Activated CD4-positive, alpha-beta T cell treated with anti-CD3 and anti-CD28 coated beads for 24 hours (primary cell): ENCODE data around the gene FNDC11.
"Not testable (repeated sequence)": the region's sequence is repeated elsewhere in the genome, so short reads cannot be mapped to it uniquely, and the experiment has no call there.

Source experiments
- DNase-seq, 2 donors: peaks; one replicate each; pipeline ENCODE4 v3.0.0-alpha.2; 2020; ENCODE audit warnings: low read depth in 2 of 2

The FNDC11 gene

DNA sequence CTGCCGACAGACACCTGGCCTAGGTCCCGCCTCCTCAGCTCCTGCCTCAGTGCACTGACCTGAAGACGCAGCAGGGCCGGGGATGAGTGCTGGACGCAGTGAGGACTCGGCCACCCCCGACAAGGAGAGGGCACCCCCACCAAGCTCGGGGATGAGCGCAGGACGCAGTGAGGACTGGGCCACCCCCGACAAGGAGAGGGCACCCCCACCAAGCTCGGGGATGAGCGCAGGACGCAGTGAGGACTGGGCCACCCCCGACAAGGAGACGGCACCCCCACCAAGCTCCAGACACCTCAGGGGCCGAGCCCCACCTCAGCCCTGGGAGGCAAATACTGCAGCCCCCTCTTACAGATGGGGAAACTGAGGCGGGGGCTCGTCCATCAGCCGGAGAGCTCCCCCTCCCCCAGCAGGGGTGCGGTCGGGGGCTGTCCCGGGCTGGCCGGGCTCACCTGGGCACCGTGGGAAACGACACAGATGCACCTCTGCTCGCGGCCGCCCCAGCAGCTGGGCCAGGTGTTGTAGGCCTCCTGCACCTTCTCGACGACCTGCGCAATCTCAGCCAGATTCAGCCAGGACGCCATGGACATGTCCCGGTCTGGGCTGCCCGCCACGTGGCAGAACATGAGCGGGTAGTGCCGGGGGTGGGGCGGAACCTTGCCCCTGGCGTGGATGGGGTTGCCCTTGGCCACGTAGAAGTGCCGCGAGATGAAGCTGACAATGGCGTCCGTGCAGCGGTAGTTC lies 12.6 kb downstream of the FNDC11 start:
- DNase-seq, result no peak

DNA sequence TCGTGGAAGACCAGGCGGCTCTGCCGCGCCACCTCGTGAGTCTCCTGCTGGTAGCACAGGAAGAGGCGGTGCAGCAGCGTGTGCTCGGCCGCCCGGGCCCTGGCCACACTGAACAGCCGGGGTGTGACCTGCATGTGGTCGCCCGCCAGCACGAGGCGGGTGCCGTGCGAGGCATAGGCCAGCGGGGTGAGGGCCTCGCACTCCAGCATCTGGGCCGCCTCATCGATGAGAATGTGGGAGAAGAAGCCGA lies 13.1 kb downstream of the FNDC11 start:
- no peak for DNase-seq

DNA sequence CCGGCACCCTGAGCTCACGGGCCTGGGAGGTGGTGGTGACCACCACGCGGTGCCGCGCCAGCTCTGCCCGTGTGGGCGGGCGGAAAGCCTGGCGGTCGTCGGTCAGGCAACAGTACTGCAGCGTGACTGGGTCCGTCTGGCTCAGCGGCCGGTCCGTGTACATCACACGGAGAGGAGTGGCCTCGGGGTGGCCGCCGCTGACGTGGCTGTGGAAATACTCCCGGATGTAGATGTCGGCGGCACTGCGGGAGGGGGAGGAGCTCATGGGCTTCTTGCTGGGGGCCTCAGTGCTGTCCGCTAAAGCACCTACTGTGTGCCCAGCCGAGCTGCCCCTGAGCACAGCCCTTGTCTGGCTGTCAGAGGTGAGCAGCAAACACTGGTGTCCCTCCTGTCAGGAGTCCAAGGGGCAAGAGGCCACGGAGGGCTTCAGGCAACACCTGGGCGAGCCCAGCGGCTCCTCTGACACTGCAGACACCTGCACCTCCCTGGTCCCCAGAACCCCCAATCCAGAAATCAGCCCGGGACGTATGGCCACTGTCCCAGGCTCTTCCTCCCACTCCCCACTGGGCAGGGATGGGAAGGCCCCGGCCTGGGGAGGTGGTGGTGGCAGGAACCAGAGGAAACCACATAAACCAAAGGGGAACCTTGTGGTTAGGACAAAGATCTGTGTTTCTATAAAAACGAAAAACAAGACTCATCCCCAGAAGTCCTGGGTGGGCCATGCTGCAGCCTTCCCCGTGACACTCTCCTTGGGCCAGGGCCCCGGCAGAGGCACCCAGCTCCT lies 13.6 kb downstream of the FNDC11 start:
- DNase-seq, result peak; percentile 10 to 31

DNA sequence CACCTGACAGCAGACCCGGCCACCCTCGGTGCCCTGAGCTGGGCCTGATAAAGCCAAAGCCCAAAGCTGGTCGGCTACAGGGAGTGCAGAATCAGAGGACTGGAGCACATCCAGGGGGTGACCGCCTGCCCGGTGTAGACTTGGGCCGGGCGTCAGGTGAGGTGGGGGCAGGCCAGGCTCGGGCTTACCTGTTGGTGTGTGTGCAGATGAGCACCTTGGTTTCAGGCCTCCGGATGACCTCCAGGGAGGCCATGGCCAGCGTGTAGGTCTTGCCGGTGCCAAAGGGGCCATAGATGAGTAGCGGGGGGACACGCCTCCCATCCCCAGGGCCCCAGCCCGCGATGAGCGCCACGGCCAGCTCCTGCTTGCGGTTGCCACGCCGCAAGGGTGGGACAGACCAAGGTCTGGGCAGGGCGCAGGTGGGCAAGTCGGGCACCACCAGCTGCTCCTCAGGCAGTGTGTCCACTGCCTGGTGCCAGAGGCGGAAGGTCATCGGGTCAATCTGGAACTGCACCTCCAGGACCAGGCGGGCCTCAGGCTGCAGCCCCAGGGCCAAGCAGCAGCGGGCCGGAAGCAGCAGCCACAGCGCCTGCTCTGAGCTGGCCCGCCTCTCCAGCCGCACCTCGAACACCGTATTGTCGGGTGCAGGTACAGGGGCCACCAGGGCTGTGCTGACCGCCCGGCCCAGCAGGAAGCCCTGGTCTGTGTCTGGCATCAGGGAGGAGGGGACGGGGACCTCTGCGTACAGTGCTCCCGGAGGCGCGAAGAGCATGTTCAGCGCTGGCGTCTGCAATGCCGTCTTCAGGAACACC lies 14.4 kb downstream of the FNDC11 start:
- DNase-seq, result no peak

DNA sequence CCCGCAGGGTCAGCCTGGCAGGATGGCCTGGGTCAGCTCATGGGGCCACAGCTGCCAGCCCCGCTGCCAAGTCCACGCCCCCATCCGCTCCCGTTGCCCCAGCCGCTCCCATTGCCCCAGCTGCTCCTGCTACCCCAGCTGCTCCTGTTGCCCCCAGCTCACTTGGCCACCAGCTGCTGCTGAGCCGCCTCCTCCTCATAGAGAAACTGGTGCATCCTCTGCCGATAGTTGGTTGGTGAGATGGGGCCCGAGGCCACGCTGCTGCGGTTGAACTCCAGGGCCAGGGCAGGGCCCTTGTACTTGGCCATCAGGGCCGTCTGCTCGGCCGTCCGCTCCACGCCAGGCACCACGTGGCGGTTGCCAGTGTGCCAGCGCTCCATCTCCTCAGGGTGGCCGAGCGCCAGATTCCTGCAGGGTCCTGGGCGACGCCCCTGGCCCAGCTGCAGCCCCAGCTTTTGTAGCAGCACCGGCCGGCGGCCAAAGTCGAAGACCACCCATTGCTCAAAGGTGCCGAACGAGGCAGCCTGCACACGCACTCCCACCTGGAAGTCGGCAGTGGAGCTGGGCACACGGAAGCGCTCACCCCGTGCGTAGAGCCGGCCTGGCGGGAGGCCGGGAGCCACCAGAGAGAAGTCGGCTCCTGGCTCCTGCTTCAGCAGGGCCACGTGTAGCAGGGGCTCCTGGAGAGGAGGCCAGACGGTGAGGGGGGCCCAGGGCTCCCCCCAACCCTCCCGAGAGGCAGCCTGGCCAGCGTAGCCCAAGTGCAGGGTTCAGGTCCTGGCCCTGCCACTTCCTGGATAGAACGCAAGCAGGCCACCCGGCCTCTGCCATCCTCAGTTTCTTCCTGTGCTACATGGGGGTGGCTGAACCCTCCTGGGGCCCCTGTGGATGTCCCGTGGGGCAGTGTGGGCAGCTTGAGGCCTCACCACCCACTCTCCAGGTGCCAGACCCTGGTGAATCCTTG lies 15.3 kb downstream of the FNDC11 start:
- DNase-seq, result no peak

DNA sequence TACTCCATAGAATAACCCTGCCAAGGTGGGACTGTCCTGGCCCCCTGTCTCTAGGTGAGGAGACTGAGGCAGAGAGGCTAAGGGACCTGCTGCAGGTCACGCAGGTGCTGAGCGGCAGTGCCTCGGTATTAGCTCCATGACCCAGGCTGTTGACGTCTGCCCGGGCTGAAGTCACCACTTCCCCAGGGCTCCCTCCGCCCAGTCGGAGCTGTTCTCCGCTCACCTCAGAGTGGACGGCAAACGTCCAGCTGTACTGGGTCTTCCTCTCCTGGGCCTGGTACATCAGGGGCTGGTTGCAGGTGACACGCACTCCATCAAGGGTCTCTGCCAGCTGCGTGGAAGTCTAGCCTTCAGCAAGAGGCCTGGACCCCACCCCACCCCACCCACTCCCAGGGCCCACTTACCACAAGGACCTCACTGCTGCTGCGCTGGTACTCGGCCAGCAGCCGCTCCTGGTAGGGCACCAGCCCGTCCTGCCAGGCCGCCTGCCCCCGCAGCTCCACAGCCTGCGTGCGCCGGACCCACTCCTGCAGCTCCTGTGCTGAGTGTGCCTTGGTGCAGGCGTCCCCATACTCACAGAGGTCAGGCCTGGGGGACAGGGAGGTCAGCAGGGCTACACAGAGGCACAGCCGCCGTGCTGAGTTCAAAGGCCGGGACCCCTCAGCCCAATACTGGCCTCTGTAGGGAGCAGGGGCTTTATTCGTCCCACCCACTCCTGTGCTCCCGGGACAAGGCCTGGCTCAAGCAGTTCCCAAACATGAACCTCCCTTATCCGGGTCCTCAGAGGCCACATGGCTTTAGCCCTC lies 16.5 kb downstream of the FNDC11 start:
- no peak for DNase-seq

DNA sequence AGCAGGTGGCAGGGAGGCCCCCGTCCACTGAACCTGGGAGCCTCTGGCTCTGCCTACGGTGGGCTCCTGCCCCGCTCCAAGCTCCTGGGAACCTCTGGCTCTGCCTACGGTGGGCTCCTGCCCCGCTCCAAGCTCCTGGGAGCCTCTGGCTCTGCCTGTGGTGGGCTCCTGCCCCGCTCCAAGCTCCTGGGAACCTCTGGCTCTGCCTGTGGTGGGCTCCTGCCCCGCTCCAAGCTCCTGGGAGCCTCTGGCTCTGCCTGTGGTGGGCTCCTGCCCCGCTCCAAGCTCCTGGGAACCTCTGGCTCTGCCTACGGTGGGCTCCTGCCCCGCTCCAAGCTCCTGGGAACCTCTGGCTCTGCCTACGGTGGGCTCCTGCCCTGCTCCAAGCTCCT lies 17.1 kb downstream of the FNDC11 start:
- not testable (repeated sequence) for DNase-seq

DNA sequence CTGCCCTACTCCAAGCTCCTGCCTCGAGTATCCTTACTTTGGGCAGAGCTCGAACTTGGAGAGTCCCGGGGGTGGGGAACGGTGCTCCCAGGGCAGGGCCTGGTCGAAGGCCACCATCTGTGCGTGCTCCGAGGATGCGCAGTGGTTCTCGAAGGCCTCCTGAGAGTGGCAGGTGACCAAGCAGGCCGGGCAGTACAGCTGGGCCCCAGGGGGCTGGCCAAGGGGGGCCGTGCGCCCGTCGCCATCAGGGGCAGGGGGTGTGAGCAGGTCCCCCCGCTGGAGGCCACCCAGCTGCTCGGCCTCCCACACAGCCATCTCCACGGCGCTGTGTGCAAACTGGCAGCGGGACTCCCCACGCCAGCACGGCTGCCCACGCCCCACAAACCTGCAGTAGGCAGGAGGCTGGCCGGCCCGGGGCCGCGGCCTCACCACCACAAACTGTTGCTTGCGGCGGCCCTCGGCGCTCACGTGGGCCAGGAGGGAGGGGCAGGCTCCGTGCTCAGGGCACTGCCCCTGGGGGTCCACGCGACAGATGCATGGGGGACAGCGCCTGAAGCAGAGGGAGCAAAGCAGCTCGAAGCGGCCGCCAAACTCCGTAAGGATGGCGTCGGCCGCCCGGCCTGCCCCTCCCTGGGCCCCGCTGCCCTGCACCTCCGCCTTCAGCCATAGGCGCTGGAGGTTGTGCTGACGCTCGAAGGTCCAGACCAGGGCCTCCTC lies 18.3 kb downstream of the FNDC11 start:
- DNase-seq, result no peak

DNA sequence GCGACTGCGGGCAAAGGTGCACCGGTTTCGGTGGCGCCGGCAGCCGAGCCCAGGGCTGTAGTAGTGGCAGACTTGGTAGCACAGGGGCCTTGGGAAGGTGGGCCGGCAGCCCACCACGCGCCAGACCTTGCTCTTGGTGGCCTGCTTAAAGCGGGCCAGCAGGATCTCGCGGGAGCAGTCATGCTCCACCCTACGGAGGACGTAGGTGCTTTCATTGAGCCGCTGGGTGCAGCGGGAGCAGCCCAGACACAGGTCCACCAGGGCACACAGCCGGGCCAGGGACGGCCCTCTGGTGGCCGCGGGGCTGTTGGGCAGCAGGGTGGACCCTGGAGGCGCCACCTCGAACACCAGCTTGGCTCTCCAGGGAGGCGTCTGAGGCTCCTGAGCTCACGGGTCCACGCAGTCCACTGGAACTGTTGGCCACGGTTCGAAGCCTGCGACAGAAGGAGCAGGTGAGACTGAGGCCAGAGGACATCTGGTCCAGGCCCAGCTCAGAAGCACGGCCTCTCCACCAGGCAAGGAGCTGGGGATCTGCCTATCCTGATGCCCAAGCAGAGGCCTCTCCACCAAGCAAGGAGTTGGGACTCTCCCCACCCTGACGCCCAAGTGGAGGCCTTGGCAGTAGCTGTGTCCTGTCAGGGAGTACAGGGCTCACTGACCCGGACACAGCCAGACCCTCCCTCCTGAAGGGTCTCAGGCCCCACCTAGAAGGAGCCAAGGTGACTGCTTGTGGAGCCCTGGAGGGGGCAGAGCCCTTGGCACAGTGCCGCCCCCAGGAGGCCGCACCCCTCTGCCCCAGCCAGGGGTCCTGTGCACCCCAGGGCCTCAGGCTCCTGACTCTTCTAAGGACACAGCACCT lies 19.1 kb downstream of the FNDC11 start:
- DNase-seq, result no peak

DNA sequence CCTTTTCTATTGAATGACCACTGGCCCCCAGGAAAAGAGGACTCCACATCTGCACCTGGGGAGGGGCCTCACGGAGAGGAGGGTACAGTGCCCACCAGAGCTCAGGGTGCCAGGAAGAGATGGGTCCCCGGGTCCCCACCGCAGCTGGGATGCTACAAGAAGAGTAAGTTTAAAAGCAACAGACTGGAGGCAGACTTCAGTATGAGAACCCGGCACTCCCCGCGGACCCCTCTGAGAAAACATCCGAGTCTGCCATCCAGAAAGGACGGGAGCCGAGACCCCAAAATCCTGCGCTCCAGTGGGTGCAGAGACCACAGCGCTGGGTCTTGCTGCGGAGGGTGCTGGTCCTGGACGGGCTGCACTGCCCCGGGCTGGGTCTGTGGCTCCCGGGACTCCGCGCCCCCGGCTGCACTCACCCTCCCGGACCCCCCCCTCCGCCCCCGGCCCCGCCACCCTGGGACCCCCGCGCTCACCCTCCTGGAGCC lies 19.7 kb downstream of the FNDC11 start:
- no peak for DNase-seq

DNA sequence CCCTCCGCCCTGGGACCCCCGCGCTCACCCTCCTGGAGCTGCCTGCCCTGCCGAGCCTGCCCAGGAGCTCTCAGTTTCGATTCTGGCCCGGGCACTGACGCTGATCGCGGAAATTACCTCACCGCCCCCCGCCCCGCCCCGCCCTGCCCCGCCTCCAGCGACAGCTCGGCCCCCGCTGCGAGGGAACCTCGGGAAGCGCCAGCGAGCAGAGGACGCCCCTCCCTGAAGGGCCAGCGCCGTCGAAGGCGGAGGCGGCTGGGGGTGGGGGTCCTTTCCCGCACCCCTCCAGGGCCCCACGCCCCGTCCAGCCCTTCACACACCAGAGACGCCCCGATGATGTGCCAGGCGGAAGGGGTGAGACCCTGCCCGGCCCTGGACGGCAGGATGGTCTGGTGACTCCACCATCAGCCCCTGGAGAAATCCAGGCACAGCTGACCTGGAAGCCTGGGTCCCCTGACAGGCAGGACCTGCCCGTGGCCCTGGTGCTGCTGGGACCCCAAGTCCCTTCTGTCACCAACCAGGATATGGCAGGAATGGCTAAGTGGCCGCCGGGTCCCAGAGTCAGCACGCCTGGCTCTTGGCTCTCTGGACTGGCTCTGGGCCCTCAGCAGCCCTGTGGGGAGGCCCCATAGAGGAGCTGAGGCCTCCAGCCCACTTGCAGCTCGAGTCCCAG lies 20.3 kb downstream of the FNDC11 start, which contains the start of gene HELZ2:
HELZ2 (minus strand) TSS at position 84 of the 673 bp plus-strand sequence. CDS start 1,854 bp downstream, outside the sequence.
- peak in 1 of 2 donors; percentile 19 for DNase-seq

DNA sequence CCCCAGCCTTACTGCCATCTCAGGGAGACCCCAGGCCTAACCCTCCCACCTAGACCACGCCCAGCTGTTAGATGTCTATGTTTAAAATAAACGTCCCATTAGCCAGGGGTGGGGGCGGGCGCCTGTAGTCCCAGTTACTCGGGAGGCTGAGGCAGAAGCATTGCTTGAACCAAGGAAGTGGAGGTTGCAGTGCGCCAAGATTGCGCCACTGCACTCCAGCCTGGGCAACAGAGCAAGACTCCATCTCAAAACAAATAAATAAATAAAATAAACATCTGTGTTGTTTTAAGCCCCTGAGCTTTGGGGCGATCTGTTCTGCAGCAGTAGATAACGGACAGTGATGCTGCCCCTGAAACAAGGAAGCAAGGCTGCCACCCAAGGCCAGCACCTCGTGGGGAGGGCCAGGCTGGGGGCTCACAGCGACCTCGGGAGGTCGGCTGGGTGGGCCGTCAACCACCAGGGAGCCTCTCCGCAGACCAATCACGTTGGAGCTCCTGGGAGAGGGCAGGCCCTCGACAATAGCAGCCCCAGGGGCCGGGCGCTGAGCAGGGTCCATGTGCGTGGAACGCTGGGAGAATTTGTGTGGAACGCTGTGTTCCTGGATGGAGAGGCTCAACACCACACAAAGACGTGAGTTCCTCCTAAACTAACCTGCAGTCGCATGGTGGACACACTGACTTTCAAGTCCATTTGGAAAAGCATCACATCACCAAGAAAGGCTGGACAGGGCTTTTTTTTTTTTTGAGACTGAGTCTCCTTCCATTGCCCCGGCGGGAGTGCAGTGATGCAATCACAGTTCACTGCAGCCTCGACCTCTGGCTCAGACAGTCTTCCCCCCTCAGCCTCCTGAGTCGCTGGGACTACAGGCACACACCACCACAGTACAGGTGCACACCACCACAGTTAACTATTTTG lies 21.1 kb downstream of the FNDC11 start:
- no peak for DNase-seq

DNA sequence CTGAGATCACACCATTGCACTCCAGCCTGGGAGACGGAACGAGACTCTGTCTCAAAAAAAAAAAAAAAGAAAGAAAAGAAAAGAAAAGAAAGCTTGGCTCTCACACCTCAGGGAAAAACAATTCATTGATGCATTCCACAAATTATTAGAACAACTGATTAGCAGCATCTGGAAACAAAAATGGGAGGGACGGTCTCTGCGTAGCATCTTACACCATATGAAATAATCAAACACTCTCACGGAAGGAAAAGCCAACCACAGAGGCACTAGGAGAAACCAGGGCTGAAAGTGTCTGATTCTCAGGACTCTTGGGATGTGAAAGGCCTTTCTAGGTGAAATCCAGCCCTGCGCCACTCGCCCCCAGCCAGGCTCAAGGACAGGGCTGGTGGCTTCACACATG lies 22.4 kb downstream of the FNDC11 start:
- no peak for DNase-seq

DNA sequence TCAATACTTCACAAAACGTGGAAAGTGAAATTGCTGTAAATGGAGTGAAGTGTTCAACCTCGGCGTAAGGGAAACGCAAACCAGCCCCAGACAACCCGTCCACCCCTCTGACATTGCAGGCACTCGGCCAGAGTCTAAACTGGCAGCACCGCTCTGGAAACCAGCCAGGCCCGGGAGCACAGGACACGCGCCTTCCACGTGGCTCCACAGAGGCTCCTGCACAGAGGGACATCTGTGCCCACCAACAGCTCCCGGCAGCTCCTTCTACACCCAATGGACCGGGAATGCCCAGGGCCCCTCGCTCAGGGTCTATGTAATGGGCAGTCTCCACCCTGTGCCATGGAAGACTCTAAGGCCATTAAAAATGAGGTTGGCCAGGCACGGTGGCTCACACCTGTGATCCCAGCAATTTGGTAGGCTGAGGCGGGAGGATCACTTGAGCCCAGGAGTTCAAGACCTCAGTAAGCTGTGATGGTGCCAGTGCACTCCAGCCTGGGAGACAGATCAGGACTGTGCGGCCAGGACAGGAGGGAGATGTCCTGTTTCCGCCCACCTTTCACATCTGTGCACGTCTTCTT lies 23.4 kb downstream of the FNDC11 start:
- DNase-seq, result no peak

DNA sequence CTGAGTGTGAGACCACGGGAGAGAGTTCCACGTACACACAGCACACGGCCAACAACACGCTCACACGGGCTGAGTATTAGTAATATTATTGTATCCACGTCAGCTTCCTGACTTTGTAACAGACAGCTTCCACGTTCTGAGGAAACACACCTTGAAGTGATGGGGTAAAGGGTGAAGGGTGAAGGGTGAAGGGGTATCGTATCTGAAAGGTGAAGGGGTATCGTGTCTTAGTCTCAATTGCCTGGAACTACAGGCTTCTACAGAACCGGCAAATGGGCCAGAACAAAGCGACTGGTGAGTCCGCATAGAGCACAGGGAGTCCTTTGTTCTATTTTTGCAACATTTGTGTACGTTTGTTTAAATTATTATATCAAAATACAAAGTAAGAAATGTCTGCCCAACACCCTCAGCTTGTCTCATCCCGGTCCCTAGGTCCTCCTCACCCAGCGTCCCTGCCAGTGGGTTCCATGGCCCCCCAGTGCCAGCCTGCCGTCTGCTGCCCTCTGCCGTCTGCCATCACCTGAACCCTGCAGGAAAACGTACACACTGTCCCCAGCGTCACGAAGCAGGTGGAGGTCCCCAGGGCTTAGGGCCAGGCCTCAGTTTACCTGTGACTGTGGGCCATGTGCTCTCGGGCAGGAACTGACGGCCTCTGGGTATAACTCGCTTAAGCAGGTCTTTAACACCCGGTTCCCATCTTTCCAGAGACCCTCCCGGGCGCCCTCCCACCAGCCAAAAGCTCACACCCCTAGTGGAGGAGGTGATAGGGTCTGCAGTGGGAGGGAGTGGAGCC lies 24.5 kb downstream of the FNDC11 start:
- DNase-seq, result no peak
